DMS53 (cell line): ENCODE measurements around the gene CDK14.
"Not testable (repeated sequence)": the region's sequence is repeated elsewhere in the genome, so short reads cannot be mapped to it uniquely, and the experiment has no call there.

Experiments used
- DNase-seq: peaks from one replicate; lab custom pipeline; 2025; lab: John Stamatoyannopoulos, UW

The CDK14 gene

DNA sequence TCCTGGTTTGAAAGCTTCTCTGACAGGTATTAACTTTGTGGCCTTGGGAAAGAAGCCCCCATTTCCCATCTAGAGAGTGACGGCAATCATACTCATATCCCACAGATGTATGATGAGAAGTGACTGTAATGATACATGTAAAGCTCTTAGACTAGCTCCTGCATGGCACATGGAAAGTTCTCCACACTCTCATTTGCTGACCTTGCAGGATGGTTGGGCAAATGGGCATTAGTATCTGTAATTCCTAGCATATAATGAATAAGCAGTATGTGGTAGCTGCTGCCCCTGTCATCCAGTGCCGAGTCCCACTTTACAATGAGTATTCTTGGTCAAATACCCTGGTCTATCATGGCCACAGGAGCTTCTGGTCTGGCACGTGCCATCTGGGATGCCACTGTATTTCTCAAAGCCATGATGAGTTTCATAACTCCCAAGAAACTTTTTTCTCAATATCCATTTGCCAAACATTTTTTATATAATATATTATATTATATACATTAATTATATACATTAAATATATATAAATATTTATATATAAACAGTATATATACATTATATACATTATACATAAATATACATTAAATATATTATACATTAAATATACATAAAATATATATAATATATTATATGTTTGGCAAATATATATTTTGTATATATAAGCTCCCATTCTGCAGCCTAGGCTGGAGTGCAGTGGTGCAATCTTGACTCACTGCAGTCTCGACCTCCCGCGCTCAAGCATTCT is 561.6 kb downstream of the CDK14 start:
- no peak for DNase-seq

DNA sequence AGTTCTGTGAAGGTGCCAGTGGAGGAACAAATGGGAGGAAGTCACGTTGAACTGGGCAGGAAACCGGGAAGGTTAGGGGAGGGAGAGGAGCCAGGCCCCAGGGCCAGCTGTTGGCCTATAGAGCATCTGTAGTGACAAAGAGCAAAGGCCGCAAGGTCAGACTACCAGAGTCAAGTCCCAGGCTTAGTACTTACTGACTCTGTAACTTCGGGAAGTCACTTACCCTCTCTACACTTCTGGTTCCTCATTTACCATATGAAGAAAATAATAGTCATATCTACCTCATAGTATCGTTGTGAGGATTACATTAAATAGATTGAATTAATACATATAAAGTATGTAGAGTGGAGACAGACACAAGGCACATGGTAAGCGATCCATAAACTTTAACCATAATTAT is 566.3 kb downstream of the CDK14 start:
- DNase-seq = no peak

DNA sequence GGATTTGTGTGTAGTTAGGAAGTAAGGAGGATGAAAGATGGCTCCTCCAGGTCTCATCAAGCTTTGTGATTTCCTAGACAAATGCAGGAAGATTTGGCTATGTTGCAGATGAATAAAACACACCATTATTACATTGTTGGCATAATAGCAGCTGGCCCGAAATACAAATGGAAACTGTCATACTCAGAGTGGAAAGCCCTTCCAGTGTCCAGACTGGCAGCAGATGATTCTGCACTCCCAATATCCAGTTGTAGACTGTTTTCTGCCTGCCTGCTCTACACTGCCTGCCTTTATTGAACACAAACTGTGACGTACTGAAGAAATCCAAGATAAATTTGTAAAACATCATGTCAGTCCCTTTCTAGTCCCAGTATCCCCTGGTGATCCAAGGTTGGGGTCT is 568.4 kb downstream of the CDK14 start:
- DNase-seq = no peak

DNA sequence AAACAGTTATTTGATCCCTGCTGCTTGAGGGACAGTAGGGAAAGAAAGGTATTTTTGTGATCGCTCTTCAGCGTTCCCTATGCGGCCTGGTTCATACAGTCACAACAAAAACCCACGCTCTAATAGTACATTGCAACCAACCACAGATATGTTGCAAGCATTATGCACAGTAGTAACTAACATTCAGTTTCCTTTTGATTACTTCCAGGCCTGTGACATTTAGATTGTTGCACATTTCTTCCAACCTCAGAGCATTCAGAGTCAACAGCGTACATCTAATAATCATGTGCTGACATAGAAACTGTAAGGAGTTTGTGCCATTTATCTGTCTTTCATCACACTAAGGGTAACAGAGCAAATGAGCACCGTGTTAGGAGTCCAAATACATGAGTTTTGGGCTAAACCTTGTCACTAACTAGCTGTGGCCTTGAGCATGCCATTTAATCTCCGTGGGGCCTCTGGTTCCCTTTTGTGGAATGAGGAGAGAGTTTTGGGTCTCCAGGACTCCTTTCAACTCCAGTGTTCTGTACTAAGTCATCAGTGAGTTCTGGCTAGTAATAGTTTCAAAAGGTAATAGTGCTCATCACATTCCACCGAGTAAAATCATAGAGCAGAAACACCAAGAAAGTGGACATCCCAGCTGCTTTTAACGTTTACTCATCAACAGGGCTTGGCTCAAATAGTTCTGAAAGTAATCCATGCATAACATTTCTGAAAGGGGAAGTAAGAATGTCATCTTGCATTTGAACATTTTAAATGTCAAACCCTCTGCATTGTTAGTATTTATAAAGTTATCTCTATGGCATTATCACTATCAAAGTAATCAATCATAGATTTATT is 569.1 kb downstream of the CDK14 start:
- no peak for DNase-seq

DNA sequence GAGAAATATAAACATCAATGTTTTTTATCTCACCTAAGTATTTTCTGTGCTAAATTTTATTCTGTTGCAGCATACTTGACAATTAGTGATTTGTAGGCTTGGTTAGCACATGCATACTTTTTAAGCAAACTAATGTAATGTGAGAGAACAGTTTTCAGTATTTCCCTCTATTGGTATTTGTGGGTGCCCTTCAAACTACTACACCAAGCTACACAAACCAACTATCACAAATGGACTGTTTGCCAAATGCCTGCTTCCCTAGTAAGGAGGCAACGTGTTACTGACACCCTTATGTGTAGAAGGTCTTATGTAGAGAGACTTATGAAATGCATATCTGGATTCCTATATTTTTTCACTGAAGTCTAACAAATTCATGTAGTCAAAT is 569.7 kb downstream of the CDK14 start:
- DNase-seq = no peak

DNA sequence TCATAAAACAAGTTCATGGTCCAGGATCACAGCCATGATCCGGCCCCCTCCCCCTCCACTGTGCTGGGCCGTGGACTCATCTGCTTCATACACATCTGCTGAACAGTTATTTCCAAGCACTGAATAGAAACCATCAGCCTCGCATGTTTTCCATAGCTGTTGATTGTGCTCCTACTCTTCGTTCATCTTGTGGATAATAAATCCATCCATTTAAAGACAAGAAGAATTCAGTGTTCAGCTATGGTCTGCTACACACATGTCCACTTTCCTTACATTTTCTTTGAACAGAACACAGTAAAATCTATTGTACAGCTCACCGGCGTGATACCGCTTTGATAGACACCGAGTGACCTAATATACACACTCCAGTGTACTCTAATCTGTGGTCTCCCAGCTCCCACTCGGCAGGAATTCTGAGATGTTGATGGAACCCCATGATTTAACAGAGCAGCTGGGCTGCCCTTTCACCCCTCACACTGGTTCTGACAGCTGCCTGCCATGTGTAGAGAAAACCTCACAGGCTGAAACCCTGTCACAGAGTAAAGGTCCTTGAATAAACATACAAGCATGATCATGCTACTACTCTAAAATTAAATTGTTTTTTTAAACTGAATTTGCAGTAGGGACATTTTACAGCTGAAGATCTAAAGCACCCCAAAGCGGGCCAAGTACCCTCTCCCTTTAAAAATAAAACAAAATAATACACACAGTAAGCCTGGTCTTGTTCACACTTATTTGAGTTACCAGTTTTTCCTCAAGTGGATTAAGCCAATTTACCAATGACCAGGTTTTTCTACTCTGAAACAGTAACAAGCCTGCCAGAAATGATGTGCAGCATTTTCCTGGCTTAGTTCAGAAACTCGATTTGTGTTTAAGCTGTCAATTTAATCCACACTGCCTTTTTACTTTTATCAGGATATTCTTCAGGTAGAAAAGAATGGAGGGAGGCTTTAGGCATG is 573.0 kb downstream of the CDK14 start:
- no peak for DNase-seq

DNA sequence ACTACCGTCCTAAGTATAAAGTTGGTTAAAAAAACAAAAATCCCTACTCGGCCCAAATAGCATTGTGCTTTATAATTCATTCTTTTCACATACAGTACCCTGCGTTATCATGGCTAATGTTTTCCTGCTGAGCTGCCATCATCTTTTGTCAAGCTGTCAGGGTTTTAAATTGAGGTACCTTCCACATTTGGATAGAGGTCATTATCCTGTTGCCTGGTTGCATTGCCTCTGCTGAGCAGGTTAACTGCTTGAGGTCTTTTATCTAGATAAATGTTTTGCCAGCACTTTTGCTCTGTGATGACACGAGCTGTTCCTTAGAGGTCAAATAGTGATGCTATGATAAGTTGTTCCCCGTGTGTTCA is 573.7 kb downstream of the CDK14 start:
- no peak for DNase-seq

DNA sequence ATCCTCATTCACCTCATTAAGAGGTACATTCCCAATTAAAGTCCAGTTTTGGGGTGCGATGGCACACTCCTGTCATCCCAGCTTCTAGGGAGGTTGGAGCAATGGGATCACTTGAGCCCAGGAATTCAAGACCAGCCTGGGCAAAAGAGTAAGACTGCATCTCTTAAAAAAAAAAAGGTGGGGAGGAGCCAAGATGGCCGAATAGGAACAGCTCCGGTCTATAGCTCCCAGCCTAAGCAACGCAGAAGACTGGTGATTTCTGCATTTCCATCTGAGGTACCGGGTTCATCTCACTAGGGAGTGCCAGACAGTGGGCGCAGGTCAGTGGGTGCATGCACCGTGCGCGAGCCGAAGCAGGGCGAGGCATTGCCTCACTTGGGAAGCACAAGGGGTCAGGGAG is 577.1 kb downstream of the CDK14 start:
- DNase-seq = not testable (repeated sequence)

DNA sequence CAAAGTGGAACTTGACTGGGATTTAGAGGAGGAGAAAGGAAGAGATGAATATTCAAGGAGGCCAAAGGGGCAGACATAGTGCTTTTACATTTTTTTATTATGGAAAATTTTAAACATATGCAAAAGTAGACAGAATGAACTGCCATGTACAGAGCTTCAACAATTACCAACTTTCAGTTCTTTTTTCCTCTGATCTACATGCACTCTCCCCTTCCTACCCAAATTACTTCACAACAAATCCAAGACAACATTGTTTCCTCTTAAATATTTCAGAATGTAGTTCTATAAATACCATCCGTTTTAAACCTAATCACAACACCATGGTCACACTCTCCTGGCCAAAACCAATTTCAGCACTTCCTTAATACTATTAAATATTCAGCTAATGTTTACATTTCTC is 584.6 kb downstream of the CDK14 start:
- no peak for DNase-seq

DNA sequence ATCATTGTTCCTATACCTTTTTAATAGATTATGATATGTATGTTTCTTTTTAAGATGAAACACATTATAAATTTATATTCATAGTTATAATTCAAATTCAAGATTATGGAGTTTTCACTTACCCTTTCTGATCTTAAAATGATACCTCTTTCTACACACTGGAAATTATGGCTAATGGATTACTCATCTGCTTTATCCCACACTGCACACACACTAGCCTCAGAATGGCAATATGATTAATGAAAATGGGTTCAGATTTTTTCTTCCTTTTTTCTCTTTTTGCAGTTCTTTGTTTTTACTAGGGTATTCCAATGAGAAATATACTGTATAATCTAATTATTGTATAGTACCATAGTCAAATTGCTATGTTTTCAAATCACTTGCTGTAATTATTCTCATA is 585.8 kb downstream of the CDK14 start:
- DNase-seq = no peak

DNA sequence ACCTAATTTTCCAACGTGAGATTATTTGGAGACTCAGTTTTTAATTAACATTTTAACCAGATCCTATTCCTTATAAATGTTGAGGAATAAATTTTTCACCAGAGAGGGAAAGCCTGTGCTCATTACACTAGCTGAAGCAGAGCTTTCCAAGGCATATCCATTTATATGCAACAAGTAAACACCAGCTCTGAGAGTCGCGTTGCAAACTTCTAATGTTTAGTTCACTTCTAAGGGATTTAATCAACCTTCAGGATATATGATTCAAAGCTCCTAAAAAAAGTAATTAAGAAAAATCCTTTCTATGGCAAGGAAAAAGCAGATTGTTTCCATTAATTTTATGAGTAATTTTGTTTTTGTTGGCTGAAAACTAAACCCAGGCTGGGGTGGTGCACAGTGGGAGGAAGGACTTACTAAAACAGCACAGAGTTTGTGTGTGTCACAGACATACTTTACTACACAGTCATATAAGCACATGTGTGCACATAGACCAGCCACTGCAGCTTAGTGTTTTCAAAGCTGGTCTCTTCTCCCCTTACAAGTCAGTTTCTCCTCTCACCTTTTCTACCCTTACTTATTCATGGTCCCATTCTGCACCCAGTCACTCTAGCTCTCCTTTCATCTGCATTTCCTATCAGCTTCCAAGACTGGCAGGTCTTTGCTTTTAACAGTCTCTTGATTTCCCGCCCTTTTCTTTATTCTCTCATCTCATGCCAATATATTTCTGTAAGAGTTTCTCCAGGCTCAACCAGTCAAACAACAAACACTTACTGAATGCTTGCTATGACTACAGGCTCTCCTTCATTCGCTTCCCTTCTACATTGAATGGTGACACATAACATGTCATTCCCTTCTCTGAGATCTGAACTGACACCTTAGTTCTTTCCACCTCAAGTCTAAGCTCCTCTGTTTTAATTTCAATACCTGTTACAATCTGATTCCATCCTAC is 587.0 kb downstream of the CDK14 start:
- peak; percentile 32 for DNase-seq

DNA sequence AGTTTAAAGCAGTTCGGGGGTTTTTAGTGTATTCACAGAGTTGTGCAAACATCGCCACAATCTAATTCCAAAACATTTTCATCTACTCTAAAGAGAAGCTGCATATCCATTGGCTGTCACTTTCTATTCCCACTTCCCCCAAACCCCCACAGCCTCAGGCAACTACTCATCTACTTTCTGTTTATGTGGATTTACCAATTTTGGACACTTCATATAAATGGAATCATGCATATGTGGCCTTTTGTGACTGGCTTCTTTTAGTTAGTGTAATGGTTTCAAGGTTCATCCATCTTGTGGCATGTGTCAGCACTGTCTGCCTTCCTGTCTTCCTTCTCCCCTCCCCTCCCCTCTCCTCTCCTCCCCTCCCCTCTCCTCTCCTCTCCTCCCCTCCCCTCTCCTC is 589.6 kb downstream of the CDK14 start:
- DNase-seq = no peak

DNA sequence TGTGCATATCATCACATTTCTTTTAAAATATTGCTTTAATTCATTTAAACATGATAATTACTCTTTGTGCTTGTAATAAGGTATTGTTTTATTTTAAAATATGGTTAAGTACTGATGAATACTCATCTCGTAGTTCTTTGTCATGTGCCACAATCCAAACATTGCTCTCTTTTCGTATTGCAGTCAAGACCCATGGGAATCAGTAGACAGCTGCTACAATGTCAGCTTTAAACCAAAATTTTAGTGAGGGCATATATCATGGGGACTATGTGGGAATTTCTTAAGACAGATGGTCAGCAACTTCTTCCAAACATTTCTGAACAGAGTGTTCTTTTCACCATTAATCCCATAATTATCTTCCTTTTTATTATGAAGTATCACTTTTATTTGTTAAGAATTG is 590.9 kb downstream of the CDK14 start:
- DNase-seq = no peak

DNA sequence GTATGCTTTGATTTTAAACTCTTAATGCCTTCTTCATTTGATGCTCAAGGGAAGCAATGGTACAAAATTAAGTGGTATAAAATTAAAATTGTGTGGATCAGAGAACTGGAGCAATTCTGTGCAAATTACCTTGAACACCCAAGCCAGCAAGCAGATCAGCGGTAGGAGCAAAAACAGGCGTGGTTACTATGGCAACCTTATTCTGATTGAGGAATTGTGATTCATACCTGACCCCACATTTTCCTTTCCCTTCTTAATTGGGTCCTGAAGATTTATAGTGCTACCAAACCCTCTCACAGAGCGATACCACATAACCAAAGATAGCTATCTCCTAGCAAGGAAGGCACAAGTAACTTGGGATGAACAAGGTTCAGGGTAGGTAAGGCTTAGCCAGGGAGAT is 595.6 kb downstream of the CDK14 start:
- DNase-seq = no peak

DNA sequence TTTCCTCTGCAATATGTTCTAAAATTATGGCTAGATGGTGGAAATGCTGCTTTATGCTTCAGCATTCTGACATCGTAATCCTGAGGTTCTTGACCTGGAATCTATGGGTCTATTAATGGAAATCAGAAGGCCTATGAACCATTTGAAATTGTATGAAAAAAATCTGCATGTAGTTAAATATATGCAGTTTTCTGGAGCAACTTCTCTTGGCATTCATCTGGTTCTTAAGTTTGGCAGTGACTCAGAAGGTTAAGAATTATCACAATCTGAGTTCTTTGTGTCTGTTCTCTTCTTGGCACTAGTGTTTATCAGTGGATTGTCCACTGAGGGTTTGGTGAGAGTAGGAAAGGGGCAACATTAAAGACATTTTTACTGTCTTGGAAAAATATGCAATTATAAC is 597.0 kb downstream of the CDK14 start:
- no peak for DNase-seq

DNA sequence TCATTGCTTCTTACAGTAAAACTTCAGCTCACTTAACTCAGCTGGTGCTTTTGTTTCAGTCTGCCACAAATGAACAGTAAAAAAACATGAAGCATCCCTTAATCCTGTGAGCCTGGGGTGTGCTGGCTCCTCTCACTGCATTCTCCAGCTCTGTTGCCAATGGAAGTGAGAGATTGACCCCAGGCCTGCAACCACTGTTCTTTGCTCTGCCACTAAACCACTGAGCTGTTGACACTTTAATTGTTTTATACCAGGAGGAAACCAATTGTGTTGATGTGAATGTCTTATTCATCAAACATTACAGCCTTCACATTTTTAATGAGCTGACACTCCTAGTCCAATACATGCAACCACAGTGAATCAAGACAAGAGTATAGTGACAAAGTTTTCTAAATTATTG is 598.7 kb downstream of the CDK14 start:
- DNase-seq = no peak

DNA sequence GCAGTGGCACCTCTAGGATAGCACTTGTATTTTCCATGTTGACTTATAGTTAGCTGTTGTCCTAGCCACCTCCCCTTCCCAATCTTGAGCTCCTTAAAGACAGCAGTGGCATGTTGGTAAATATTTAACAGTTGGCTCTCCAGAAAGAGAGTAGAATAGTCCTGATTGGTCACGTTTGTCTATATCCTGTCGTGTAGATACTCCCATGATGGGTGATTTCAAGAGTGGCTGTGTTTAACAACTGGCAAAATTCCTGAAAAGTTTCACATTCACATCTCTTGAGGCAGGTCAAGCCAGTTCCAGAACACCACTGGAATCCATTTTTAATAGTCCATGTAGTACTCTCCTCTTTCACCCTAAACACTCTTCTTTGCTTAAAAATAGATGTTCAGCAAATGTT is 599.9 kb downstream of the CDK14 start:
- DNase-seq = no peak

DNA sequence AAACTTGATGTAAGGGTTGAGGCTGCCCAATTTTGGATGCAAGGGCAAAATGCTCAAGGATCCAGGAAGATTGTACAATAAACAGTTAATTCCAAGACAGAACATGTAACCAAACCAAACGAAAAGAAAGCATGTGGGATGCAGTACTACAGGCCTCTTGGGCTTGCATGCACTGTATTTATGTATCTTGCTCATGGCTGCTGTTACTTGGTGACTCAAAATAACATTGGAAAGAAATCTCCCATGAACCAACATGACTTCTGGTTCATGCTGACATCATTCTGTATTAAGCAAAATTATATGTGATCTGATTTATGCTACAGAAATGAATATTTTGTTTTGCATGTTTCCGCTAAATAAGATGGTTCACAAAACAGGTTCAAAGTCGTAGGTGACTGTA is 602.2 kb downstream of the CDK14 start:
- no peak for DNase-seq

DNA sequence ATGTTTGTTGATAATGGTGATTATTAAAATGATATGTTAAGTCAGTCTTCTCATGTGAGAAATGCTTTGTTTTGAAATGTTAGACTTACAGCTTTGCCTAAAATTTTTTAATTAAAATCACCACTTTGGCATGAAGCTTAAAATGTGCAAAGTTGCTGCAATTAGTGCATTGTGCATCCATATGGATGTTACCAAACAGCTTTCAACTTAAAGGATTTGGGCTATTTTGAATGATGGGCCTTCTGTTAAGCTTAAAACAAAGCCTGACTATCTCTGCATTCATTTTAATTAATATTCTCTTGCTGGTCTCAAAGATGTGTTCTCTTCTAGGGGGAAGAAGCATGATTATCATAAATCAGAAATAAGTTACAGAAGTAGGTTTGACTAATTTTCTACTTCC is 603.5 kb downstream of the CDK14 start:
- DNase-seq = no peak

DNA sequence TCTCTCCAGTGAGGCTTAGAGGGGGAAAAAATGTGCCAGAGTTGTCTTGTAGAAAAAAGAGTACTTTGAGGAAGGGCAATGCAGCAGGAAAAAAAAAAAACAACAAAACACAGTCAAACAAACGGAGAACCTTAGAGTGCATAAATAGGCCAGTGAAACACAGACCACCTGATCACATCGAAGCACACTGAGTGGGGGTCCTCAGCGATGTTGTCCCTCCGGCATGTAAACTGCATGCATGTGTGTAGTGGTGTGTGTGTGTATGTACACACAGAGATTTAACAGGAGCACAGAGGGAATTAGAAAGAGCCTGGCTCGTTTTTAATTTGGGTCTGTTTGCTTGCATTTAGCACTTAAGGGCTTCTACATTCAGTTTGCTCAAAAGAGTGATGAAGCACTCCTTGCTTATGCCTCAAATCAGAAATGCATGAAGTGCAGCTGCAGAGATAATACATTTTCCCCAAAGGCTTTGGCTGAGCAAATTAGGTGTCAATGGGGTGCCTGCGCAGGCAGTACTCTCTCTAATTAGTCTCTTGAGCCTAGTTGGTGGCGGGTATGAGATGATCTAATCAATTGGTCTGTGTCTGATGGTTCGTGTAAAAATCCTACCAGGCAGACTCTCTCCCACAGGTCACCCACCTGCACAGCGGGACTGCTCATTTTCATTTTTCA is 605.5 kb downstream of the CDK14 start:
- DNase-seq = no peak
